ENCODE measurements around the gene ARHGAP28.

- TF ChIP-seq POLR2A (IDR thresholded peaks at IDR 0.05) (no peak), CTCF (IDR thresholded peaks at IDR 0.05) (no peak), POLR2AphosphoS5 (IDR thresholded peaks at IDR 0.05; ENCODE audit: insufficient read depth in 1 of 2, low read depth in 1 of 2) (no peak)
Measured at GRCh38 chr18:6785001-6785400, 55.5 kb downstream of the ARHGAP28 start.

Measured in vagina (tissue), 2 donors.